ENCODE measurements around the gene RNF145. TPM values are rescaled to one million over a fixed set of nuclear protein-coding genes. Genes with fewer than 3 reads are reported as not detected.

Gene RNF145
- total RNA-seq, 4 donors from 2014 or later = 39.7 to 56.4 (median 53.1) TPM

- TF ChIP-seq, protein P1, sequence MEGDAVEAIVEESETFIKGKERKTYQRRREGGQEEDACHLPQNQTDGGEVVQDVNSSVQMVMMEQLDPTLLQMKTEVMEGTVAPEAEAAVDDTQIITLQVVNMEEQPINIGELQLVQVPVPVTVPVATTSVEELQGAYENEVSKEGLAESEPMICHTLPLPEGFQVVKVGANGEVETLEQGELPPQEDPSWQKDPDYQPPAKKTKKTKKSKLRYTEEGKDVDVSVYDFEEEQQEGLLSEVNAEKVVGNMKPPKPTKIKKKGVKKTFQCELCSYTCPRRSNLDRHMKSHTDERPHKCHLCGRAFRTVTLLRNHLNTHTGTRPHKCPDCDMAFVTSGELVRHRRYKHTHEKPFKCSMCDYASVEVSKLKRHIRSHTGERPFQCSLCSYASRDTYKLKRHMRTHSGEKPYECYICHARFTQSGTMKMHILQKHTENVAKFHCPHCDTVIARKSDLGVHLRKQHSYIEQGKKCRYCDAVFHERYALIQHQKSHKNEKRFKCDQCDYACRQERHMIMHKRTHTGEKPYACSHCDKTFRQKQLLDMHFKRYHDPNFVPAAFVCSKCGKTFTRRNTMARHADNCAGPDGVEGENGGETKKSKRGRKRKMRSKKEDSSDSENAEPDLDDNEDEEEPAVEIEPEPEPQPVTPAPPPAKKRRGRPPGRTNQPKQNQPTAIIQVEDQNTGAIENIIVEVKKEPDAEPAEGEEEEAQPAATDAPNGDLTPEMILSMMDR (IDR thresholded peaks at IDR 0.05) = no peak
- ATAC-seq (ENCODE audit: low FRiP score) (peak; percentile 85), DNase-seq (ENCODE audit: low spot score) (no peak)
Observed at GRCh38 chr5:159184858-159185381, 24.4 kb downstream of the RNF145 start.

DNA sequence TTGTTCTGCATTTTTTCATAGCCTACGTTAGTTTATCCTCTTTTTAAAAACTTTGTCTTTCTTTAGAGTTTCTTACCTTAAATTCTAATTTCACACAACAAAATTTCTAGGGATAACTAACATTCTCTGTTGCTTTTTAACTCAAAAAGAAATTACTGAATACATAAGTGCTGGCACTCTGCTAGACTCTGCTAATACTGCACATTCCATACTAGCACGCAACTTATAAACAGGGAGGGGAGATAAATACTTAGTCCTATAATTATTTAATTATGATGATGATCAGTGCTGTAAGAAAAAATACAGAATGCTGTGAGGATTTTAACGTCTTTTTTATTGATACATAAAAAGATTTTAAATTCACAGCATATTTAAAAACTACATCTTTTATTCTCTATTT lies 25.1 kb downstream of the RNF145 start:
- ATAC-seq (ENCODE audit: low FRiP score) (no peak), DNase-seq (ENCODE audit: low spot score) (no peak)
- TF ChIP-seq, protein P1 (IDR thresholded peaks at IDR 0.05) = no peak

GRCh38 chr5:159183247-159183646 lies 26.1 kb downstream of the RNF145 start:
- TF ChIP-seq, protein P1 (IDR thresholded peaks at IDR 0.05) = no peak
- no peak for ATAC-seq (ENCODE audit: low FRiP score)

GRCh38 chr5:159182691-159183090 lies 26.7 kb downstream of the RNF145 start:
- DNase-seq (ENCODE audit: low spot score) = no peak
- no peak for ATAC-seq (ENCODE audit: low FRiP score)
- TF ChIP-seq, protein P1 (IDR thresholded peaks at IDR 0.05) = no peak

More at GRCh38 chr5:159183247-159183646, 26.1 kb downstream of the RNF145 start:
- DNase-seq (ENCODE audit: low spot score) = no peak

DNA sequence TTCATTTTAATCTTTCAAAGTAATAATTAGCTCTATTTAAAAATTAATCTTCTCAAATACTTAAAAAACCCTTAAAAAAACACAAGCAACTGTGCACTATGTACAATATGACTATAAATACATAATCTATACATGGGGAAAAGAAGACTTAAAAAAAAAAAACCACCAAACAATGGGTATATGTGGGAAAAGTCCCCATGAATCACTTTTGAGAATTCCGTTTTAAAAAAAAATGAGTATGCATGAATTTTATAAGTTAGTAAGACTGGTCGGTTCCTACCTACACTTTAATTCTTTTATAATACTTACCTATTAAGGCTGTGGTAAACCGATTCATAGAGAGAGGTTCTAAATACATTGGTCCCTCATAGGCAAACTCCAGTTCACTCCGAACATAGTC lies 27.7 kb downstream of the RNF145 start:
- TF ChIP-seq, protein P1 (IDR thresholded peaks at IDR 0.05) = no peak
- DNase-seq (ENCODE audit: low spot score) (no peak), ATAC-seq (ENCODE audit: low FRiP score) (no peak)

- ATAC-seq (ENCODE audit: low FRiP score) (no peak), DNase-seq (ENCODE audit: low spot score) (no peak)
- TF ChIP-seq, protein P1 (IDR thresholded peaks at IDR 0.05) = no peak
Observed at GRCh38 chr5:159181152-159181551, 28.2 kb downstream of the RNF145 start.

DNA sequence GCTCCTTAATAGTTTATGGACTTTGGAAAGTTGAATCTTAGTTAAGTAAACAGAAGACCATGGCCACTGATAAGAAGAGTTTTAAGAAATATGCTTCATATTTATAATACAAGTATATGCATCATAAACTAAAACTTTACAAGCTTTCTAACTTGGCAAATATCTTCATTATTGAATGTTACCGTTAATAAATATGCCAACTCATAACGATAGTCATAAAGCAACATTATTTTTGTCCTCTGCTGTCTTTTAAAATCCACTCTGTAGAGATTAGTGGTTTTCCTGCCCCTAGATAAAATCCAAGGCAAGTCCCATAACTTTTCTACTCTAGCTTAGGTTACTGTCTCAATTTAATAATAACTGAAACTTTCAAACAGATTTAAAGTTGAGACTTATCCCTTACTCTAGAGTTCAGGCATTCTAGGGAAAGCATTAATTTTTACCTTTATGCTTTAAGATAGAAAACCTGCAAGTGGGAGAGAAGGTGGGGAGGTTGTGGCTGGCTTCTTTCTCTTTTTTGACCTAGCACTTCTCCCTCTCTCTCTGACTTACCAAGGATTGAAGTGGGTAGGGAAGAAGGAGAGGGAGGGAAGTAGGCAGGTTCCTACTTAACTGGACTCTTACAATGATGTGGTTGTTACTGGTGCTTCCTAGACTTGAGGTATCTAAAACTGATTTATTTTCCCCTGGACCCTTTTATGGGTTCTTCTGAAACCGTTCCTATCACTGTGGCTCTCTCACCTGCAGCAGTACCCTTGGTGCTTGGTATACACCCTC lies 29.6 kb downstream of the RNF145 start:
- TF ChIP-seq, protein P1 (IDR thresholded peaks at IDR 0.05) = no peak
- no peak for ATAC-seq (ENCODE audit: low FRiP score)
- no peak for DNase-seq (ENCODE audit: low spot score)

Measured in omental fat pad (tissue), 4 donors.